ENCODE data around the gene TMEM260.

DNA sequence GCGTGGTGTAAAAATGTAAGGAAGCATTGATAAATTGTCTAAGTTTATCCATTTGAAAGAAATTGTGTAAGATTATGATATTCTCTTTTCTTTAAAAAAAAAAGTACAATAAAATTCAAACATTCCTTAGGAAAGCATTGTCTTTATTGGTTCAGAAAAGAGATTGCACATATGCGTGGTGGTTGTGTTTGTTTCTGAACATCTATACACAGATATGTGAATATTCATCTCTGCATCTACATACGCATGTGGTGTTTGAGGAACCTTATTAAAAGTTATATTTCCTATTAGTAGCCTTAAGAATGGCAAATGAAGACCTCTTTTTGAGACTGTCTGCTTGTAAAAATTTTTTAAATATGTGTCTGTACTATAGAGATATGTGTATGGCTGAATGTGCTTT is 69.8 kb downstream of the TMEM260 start:
- no peak for TF ChIP-seq TOX (CRISPR knock-in tag; IDR thresholded peaks at IDR 0.05; ENCODE audit: borderline replicate concordance)
- TF ChIP-seq ZNF70 (CRISPR knock-in tag; IDR thresholded peaks at IDR 0.05): no peak
- TF ChIP-seq PPARA (CRISPR knock-in tag; IDR thresholded peaks at IDR 0.05; ENCODE audit: borderline replicate concordance): no peak
- TF ChIP-seq, protein P1, sequence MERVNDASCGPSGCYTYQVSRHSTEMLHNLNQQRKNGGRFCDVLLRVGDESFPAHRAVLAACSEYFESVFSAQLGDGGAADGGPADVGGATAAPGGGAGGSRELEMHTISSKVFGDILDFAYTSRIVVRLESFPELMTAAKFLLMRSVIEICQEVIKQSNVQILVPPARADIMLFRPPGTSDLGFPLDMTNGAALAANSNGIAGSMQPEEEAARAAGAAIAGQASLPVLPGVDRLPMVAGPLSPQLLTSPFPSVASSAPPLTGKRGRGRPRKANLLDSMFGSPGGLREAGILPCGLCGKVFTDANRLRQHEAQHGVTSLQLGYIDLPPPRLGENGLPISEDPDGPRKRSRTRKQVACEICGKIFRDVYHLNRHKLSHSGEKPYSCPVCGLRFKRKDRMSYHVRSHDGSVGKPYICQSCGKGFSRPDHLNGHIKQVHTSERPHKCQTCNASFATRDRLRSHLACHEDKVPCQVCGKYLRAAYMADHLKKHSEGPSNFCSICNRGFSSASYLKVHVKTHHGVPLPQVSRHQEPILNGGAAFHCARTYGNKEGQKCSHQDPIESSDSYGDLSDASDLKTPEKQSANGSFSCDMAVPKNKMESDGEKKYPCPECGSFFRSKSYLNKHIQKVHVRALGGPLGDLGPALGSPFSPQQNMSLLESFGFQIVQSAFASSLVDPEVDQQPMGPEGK (CRISPR knock-in tag; IDR thresholded peaks at IDR 0.05; ENCODE audit: borderline replicate concordance): no peak

All from SK-N-SH treated with all-trans-retinoic acid at 6 μM for 48 hours (cell line).